GM12872 (cell line): Measurements from ENCODE around the gene BACH1.

Experiments
- CTCF ChIP-seq: IDR thresholded peaks from 3 replicates; pipeline ENCODE4 v1.5.1; 2011; ENCODE audit warnings: low read depth, mild to moderate bottlenecking, low read length, moderate library complexity; ENCODE audit not compliant: insufficient read depth

The BACH1 gene

GRCh38 chr21:29287383-29287782 lies 11.3 kb upstream of the BACH1 start:
- TF ChIP-seq CTCF: no peak

- TF ChIP-seq CTCF: no peak
Measured at GRCh38 chr21:29288239-29288638, 10.5 kb upstream of the BACH1 start.

- no peak for TF ChIP-seq CTCF
Measured at GRCh38 chr21:29289317-29289716, 9.4 kb upstream of the BACH1 start.

GRCh38 chr21:29290240-29290639 lies 8.5 kb upstream of the BACH1 start:
- no peak for TF ChIP-seq CTCF

GRCh38 chr21:29293495-29293894 lies 5.2 kb upstream of the BACH1 start:
- TF ChIP-seq CTCF: no peak

GRCh38 chr21:29295066-29295650 lies 3.6 kb upstream of the BACH1 start:
- no peak for TF ChIP-seq CTCF

- no peak for TF ChIP-seq CTCF
Measured at GRCh38 chr21:29296446-29296845, 2.3 kb upstream of the BACH1 start.
